ENCODE data around the gene ZDHHC11B. TPM values are rescaled to one million over a fixed set of nuclear protein-coding genes. Genes with fewer than 3 reads are reported as not detected.
A peak's percentile ranks its signal among the peaks of the same experiment; 100 is the strongest.
"Not testable (repeated sequence)": the region's sequence is repeated elsewhere in the genome, so short reads cannot be mapped to it uniquely, and the experiment has no call there.

The ZDHHC11B gene
- total and polyA plus RNA-seq, 9 donors: 3.8 to 51.1 (median 10.4) TPM

- not testable (repeated sequence) for H3K27ac ChIP-seq (ENCODE audit: low read length); H3K4me3 ChIP-seq (ENCODE audit: low read length)
- 80% methylated on average over 1 of the region's 8 CpGs for WGBS (ENCODE audit: insufficient coverage)
Measured at GRCh38 chr5:696191-696590, 88.3 kb downstream of the ZDHHC11B start.

DNA sequence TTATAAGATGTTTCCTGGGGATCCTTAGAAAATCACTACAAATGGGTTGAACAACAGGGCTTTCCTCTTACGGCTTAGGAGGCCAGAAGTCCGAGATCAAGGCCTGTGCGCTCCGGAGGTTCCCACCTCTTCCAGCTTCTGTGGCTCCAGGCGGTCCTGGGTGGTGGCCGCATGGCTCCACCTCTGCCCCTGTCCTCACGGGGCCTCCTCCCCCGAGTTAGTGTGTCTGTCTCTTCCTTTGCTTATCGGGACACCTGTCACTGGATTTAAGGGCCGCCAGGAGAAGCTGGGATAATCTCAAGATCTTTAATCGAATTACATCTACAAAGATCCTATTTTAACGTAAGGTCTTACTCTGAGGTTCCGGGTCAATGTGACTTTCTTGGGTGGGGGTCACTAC, 89.1 kb downstream of the ZDHHC11B start:
- not testable (repeated sequence) for H3K27ac ChIP-seq (ENCODE audit: low read length); H3K4me1 ChIP-seq (ENCODE audit: control insufficient read depth, insufficient read depth, low read length); H3K27me3 ChIP-seq (ENCODE audit: control insufficient read depth, insufficient read depth, low read length); H3K9me3 ChIP-seq (replicated peaks; ENCODE audit: control insufficient read depth, low read depth, low read length); H3K4me3 ChIP-seq (ENCODE audit: low read length); DNase-seq; H3K36me3 ChIP-seq (ENCODE audit: control insufficient read depth, insufficient read depth, low read length)
- no CpG with 5 or more reads among the region's 13 CpGs for WGBS (ENCODE audit: insufficient coverage)

More at GRCh38 chr5:696191-696590, 88.3 kb downstream of the ZDHHC11B start:
- H3K36me3 ChIP-seq (ENCODE audit: control insufficient read depth, insufficient read depth, low read length); H3K9me3 ChIP-seq (replicated peaks; ENCODE audit: control insufficient read depth, low read depth, low read length); DNase-seq; H3K4me1 ChIP-seq (ENCODE audit: control insufficient read depth, insufficient read depth, low read length); H3K27me3 ChIP-seq (ENCODE audit: control insufficient read depth, insufficient read depth, low read length): not testable (repeated sequence)

DNA sequence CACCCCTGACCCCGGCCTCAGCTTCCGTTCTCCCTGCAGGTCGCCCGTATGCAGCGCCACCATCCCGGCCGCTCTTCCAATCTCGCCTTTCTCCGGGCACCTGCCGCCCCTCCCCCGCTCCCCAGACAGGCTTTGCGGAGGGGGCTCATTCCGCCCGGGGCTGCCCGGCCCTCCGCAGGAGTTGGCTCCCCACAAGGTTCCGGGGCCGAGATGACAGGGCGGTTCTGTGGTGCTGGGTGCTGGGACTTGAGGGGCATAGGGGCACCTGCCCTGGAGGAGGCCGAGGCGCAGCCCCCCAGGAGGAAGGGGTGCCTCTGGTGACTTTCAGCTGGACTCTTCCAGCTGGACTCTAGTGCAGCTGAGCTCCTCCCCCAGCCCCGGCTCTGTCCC, 90.5 kb downstream of the ZDHHC11B start:
- not testable (repeated sequence) for H3K27me3 ChIP-seq (ENCODE audit: control insufficient read depth, insufficient read depth, low read length); H3K9me3 ChIP-seq (replicated peaks; ENCODE audit: control insufficient read depth, low read depth, low read length); H3K36me3 ChIP-seq (ENCODE audit: control insufficient read depth, insufficient read depth, low read length); DNase-seq; H3K4me1 ChIP-seq (ENCODE audit: control insufficient read depth, insufficient read depth, low read length); H3K27ac ChIP-seq (ENCODE audit: low read length); H3K4me3 ChIP-seq (ENCODE audit: low read length)
- no CpG with 5 or more reads among the region's 22 CpGs for WGBS (ENCODE audit: insufficient coverage)

DNA sequence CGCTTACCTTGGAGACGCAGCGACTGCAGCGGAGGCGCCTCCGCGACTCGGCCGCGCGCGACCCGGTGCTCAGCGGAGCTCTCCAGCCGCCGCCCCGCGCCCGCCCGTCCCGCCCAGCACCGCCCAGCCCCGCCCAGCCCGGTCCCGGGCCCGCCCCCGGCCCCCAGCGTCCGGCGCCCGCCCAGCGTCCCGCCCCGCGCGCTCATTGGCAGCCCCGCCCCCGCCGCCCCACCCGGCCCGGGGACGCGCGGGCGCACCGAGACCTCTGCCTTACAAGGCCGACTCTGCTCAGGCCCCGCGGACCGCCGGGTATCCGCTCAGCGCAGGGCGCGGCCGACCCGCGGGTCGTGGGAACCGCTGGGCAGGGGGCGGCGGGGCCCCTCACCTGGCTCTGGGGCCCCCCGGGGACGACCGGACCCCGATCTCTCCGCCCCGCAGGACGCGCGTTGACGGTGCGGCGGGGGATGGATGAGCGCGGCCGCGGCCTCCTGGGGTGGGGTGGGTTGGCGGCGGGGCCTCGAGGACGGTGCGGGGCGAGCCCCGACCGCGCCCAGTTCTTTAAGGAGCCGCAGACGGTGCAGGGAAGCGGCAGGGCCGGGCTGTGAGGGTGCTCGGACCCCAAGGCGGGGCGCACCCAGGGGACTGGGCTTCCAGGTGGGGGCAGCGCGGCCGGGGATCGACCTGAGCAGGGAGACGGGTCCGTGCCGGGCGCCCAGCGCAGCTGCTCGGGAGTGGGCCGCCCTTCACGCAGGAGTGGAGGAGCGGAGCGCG, 91.1 kb downstream of the ZDHHC11B start, which contains the start of gene TPPP:
TSS of gene TPPP (minus strand) at position 82 of the 771 bp plus-strand sequence. CDS start 15,292 bp downstream, outside the sequence.
- DNase-seq: peak; percentile 87
- H3K4me1 ChIP-seq (ENCODE audit: control insufficient read depth, insufficient read depth, low read length); H3K36me3 ChIP-seq (ENCODE audit: control insufficient read depth, insufficient read depth, low read length); H3K9me3 ChIP-seq (replicated peaks; ENCODE audit: control insufficient read depth, low read depth, low read length); H3K27ac ChIP-seq (ENCODE audit: low read length); H3K27me3 ChIP-seq (ENCODE audit: control insufficient read depth, insufficient read depth, low read length): not testable (repeated sequence)
- peak within 1 kb of the TSS; percentile 40 for H3K4me3 ChIP-seq (ENCODE audit: low read length)
- under 1% methylated on average over 58 of the region's 109 CpGs for WGBS (ENCODE audit: insufficient coverage)

DNA sequence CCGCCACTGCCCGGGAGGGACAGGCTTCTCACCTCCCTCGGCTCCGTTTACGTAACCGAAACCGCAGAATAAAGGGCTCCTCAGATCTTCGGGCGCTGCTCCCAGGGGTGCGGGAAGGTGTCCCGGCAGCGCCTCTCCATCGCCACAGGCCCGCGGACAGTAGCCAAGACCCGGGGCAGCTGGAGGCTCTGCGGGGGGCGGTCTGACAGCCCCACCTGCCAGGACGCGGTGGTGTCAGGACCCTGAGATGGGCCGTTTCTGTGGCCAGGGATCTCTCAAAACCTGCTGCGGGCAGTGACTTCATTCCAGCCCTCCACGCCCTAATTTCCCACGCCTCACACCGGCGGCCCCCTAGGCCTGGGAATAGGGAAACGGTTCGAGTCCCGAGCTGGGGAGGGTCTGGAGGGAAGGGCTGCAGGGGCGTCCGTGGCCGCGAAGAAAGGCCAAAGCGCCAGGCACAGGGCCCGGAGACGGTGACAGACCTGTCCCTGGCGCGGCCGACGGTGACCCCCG, 91.9 kb downstream of the ZDHHC11B start:
- not testable (repeated sequence) for H3K27ac ChIP-seq (ENCODE audit: low read length); H3K9me3 ChIP-seq (replicated peaks; ENCODE audit: control insufficient read depth, low read depth, low read length); H3K27me3 ChIP-seq (ENCODE audit: control insufficient read depth, insufficient read depth, low read length); H3K4me1 ChIP-seq (ENCODE audit: control insufficient read depth, insufficient read depth, low read length); H3K36me3 ChIP-seq (ENCODE audit: control insufficient read depth, insufficient read depth, low read length)
- peak; percentile 7 for DNase-seq
- 0% methylated on average over 8 of the region's 41 CpGs for WGBS (ENCODE audit: insufficient coverage)
- peak overlapping the region; percentile 40 for H3K4me3 ChIP-seq (ENCODE audit: low read length)

- Histone ChIP-seq H3K36me3 (ENCODE audit: control insufficient read depth, insufficient read depth, low read length) (no peaks in the 10 kb centered on the region), H3K27me3 (ENCODE audit: control insufficient read depth, insufficient read depth, low read length) (peaks cover 6% of the 10 kb centered on the region), H3K4me3 (ENCODE audit: low read length) (peak overlapping the region; percentile 40), H3K27ac (ENCODE audit: low read length) (no peak overlapping the region), H3K9me3 (replicated peaks; ENCODE audit: control insufficient read depth, low read depth, low read length) (no peaks in the 10 kb centered on the region), H3K4me1 (ENCODE audit: control insufficient read depth, insufficient read depth, low read length) (peaks cover 3% of the 10 kb centered on the region)
- WGBS (ENCODE audit: insufficient coverage): 33% methylated on average over 1 of the region's 2 CpGs
- no peak for DNase-seq
Measured at GRCh38 chr5:691817-692528, 92.6 kb downstream of the ZDHHC11B start.

DNA sequence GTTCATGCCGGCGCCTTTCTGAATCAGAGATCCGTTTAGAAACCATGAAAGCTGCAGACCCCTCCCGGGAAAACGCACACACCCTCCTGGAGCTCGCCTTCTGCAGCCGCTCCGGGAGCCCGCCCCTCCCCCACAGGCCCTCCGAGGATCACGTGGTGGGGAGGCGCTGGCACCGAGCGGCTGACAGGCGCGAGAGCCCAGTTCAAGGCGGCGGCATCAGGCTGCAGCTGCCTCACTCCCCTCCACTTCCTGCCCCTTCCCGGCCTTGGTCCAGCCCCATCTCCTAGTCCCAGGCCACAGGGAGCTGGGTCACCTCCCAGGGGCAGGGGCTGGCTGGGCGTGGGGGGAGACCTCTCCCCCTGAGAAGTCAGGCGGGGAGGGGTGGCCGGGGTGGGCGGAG, 93.5 kb downstream of the ZDHHC11B start:
- not testable (repeated sequence) for DNase-seq; H3K36me3 ChIP-seq (ENCODE audit: control insufficient read depth, insufficient read depth, low read length); H3K9me3 ChIP-seq (replicated peaks; ENCODE audit: control insufficient read depth, low read depth, low read length); H3K27ac ChIP-seq (ENCODE audit: low read length); H3K27me3 ChIP-seq (ENCODE audit: control insufficient read depth, insufficient read depth, low read length); H3K4me1 ChIP-seq (ENCODE audit: control insufficient read depth, insufficient read depth, low read length); H3K4me3 ChIP-seq (ENCODE audit: low read length)
- no CpG with 5 or more reads among the region's 23 CpGs for WGBS (ENCODE audit: insufficient coverage)

- H3K9me3 ChIP-seq (replicated peaks; ENCODE audit: control insufficient read depth, low read depth, low read length); H3K27ac ChIP-seq (ENCODE audit: low read length); H3K4me1 ChIP-seq (ENCODE audit: control insufficient read depth, insufficient read depth, low read length); H3K4me3 ChIP-seq (ENCODE audit: low read length); H3K27me3 ChIP-seq (ENCODE audit: control insufficient read depth, insufficient read depth, low read length); H3K36me3 ChIP-seq (ENCODE audit: control insufficient read depth, insufficient read depth, low read length); DNase-seq: not testable (repeated sequence)
- WGBS (ENCODE audit: insufficient coverage): no CpG with 5 or more reads among the region's 12 CpGs
Measured at GRCh38 chr5:690293-690692, 94.2 kb downstream of the ZDHHC11B start.

GRCh38 chr5:688348-689010, 96.0 kb downstream of the ZDHHC11B start:
- WGBS (ENCODE audit: insufficient coverage): 73% methylated on average over 10 of the region's 30 CpGs
- not testable (repeated sequence) for H3K27me3 ChIP-seq (ENCODE audit: control insufficient read depth, insufficient read depth, low read length); H3K4me3 ChIP-seq (ENCODE audit: low read length); DNase-seq; H3K36me3 ChIP-seq (ENCODE audit: control insufficient read depth, insufficient read depth, low read length); H3K27ac ChIP-seq (ENCODE audit: low read length); H3K4me1 ChIP-seq (ENCODE audit: control insufficient read depth, insufficient read depth, low read length); H3K9me3 ChIP-seq (replicated peaks; ENCODE audit: control insufficient read depth, low read depth, low read length)

- no CpG with 5 or more reads among the region's 12 CpGs for WGBS (ENCODE audit: insufficient coverage)
- not testable (repeated sequence) for H3K4me1 ChIP-seq (ENCODE audit: control insufficient read depth, insufficient read depth, low read length); DNase-seq; H3K9me3 ChIP-seq (replicated peaks; ENCODE audit: control insufficient read depth, low read depth, low read length); H3K27me3 ChIP-seq (ENCODE audit: control insufficient read depth, insufficient read depth, low read length); H3K4me3 ChIP-seq (ENCODE audit: low read length); H3K27ac ChIP-seq (ENCODE audit: low read length); H3K36me3 ChIP-seq (ENCODE audit: control insufficient read depth, insufficient read depth, low read length)
Measured at GRCh38 chr5:686936-687335, 97.6 kb downstream of the ZDHHC11B start.
